Neural crest cell (in vitro differentiated cells): ENCODE results near the gene ADCYAP1. TPM values are rescaled to one million over a fixed set of nuclear protein-coding genes. Genes with fewer than 3 reads are reported as not detected.

Experiments
- DNase-seq: peaks from one replicate; pipeline ENCODE4 v3.0.0; 2021; ENCODE audit warnings: low read depth, mixed read lengths, low spot score
- H3K27ac Mint-ChIP-seq: one replicate; pipeline ENCODE4 v1.8.0; 2021; ENCODE audit warnings: mild to moderate bottlenecking, mixed read lengths; ENCODE audit not compliant: unreplicated experiment
- H3K27me3 Mint-ChIP-seq: 2 replicates; pipeline ENCODE4 v1.8.0; 2021; ENCODE audit warnings: low read depth, mild to moderate bottlenecking, mixed read lengths
- H3K36me3 Mint-ChIP-seq: 2 replicates; pipeline ENCODE4 v1.8.0; 2021; ENCODE audit warnings: low read depth, mild to moderate bottlenecking, mixed read lengths
- H3K4me1 Mint-ChIP-seq: 2 replicates; pipeline ENCODE4 v1.8.0; 2021; ENCODE audit warnings: mixed read lengths
- H3K4me3 Mint-ChIP-seq: one replicate; pipeline ENCODE4 v1.8.0; 2021; ENCODE audit warnings: mild to moderate bottlenecking, mixed read lengths
- H3K9me3 Mint-ChIP-seq: 2 replicates; pipeline ENCODE4 v1.8.0; 2021; ENCODE audit warnings: mixed read lengths
- CTCF ChIP-seq: fragments of 200-600 bp; sonication (generic); conservative IDR thresholded peaks from 2 replicates; pipeline ENCODE4 v1.5.0; 2021; ENCODE audit warnings: antibody characterized with exemption, mild to moderate bottlenecking
- total RNA-seq: library from RNA; stranded (reverse); gene quantifications from 2 replicates; pipeline ENCODE4 v1.2.1, GENCODE V29; 2021

Gene ADCYAP1
- total RNA-seq, 1 donor from 2014 or later: 0.68 TPM

- Mint-ChIP-seq H3K4me3 (no peak overlapping the region), H3K4me1 (no peaks in the 10 kb centered on the region), H3K9me3 (no peaks in the 10 kb centered on the region), H3K27ac (no peak overlapping the region), H3K36me3 (no peaks in the 10 kb centered on the region), H3K27me3 (peaks cover 14% of the 10 kb centered on the region)
- no peak for TF ChIP-seq CTCF
- DNase-seq: no peak
These were observed 22.3 kb downstream of the ADCYAP1 start for GRCh38 chr18:926946-927345.

- Mint-ChIP-seq H3K9me3 (no peaks in the 10 kb centered on the region), H3K27ac (no peak overlapping the region), H3K36me3 (no peaks in the 10 kb centered on the region), H3K4me3 (no peak overlapping the region), H3K27me3 (peaks cover 3% of the 10 kb centered on the region), H3K4me1 (peaks cover 13% of the 10 kb centered on the region)
- no peak for TF ChIP-seq CTCF
- no peak for DNase-seq
These were observed 28.4 kb downstream of the ADCYAP1 start for GRCh38 chr18:933082-933481.

- DNase-seq: no peak
- peaks cover 3% of the 10 kb centered on the region for H3K27me3 Mint-ChIP-seq
These were observed 30.0 kb downstream of the ADCYAP1 start for GRCh38 chr18:934518-935133.

GRCh38 chr18:936941-937340 lies 32.3 kb downstream of the ADCYAP1 start:
- Mint-ChIP-seq H3K27me3 (peaks cover 3% of the 10 kb centered on the region), H3K9me3 (no peaks in the 10 kb centered on the region), H3K27ac (no peak overlapping the region), H3K36me3 (no peaks in the 10 kb centered on the region), H3K4me1 (peaks cover 13% of the 10 kb centered on the region), H3K4me3 (no peak overlapping the region)
- DNase-seq: no peak
- no peak for TF ChIP-seq CTCF

More at GRCh38 chr18:934518-935133, 30.0 kb downstream of the ADCYAP1 start:
- H3K9me3 Mint-ChIP-seq: no peaks in the 10 kb centered on the region
- no peak overlapping the region for H3K27ac Mint-ChIP-seq
- no peaks in the 10 kb centered on the region for H3K36me3 Mint-ChIP-seq
- H3K4me1 Mint-ChIP-seq: peaks cover 13% of the 10 kb centered on the region
- no peak overlapping the region for H3K4me3 Mint-ChIP-seq
- no peak for TF ChIP-seq CTCF

GRCh38 chr18:939166-939565 lies 34.5 kb downstream of the ADCYAP1 start:
- peaks cover 8% of the 10 kb centered on the region for H3K4me1 Mint-ChIP-seq
- no peak overlapping the region for H3K27ac Mint-ChIP-seq
- no peaks in the 10 kb centered on the region for H3K9me3 Mint-ChIP-seq
- H3K27me3 Mint-ChIP-seq: no peaks in the 10 kb centered on the region
- no peak for TF ChIP-seq CTCF
- no peak overlapping the region for H3K4me3 Mint-ChIP-seq
- no peak for DNase-seq
- H3K36me3 Mint-ChIP-seq: no peaks in the 10 kb centered on the region
